Measurements from ENCODE around the gene ATP9A.

The ATP9A gene

GRCh38 chr20:51578145-51578459 lies 190.1 kb downstream of the ATP9A start:
- Histone ChIP-seq H3K79me1 (ENCODE audit: low read depth, low read length) (no peaks in the 10 kb centered on the region), H3K18ac (ENCODE audit: low read length) (no peak overlapping the region), H4K8ac (ENCODE audit: low read depth, low read length) (no peak overlapping the region), H3K27ac (replicated peaks; ENCODE audit: low read length) (no peak overlapping the region), H3K27me3 (ENCODE audit: control insufficient read depth in 3 of 3, insufficient read depth in 3 of 3, low read depth in 1 of 3, low read length in 3 of 3) (no peaks in the 10 kb centered on the region), H2AFZ (ENCODE audit: low read length) (no peak overlapping the region), H2BK5ac (ENCODE audit: low read length) (no peak overlapping the region), H2BK120ac (ENCODE audit: low read depth, low read length) (no peak overlapping the region), H2BK12ac (ENCODE audit: low read length) (no peak overlapping the region), H3K14ac (ENCODE audit: low read length) (no peak overlapping the region), H3K23ac (ENCODE audit: low read depth, low read length, poor library complexity) (no peak overlapping the region), H3K4me3 (ENCODE audit: low read length in 2 of 2) (no peak overlapping the region), H3K4me1 (ENCODE audit: control insufficient read depth in 2 of 2, insufficient read depth in 1 of 2, low read depth in 1 of 2, low read length in 2 of 2) (no peaks in the 10 kb centered on the region), H3K4me2 (ENCODE audit: insufficient read depth, low read length, poor library complexity, severe bottlenecking) (no peak overlapping the region), H4K91ac (ENCODE audit: low read depth, low read length, poor library complexity) (no peak overlapping the region), H3K4ac (ENCODE audit: low read length) (no peak overlapping the region), H3K9me3 (replicated peaks in 1 of 2; ENCODE audit: control insufficient read depth in 2 of 2, insufficient read depth in 1 of 2, low read depth in 1 of 2, low read length in 2 of 2) (peaks cover 0 to 7% of the 10 kb centered on the region in 2 donors), H3K9ac (ENCODE audit: low read depth, low read length, poor library complexity) (no peak overlapping the region), H2AK5ac (ENCODE audit: low read depth, low read length) (no peak overlapping the region), H3K36me3 (replicated peaks in 1 of 2; ENCODE audit: control insufficient read depth in 2 of 2, insufficient read depth in 2 of 2, low read length in 2 of 2) (no peaks in the 10 kb centered on the region), H2BK15ac (ENCODE audit: low read length) (no peak overlapping the region)
- DNase-seq (ENCODE audit: low spot score) = no peak
- WGBS, 2 donors (ENCODE audit: extremely low coverage in 2 of 2, insufficient read length in 2 of 2, insufficient replicate concordance in 1 of 2) = no CpG with 5 or more reads among the region's 2 CpGs

DNA sequence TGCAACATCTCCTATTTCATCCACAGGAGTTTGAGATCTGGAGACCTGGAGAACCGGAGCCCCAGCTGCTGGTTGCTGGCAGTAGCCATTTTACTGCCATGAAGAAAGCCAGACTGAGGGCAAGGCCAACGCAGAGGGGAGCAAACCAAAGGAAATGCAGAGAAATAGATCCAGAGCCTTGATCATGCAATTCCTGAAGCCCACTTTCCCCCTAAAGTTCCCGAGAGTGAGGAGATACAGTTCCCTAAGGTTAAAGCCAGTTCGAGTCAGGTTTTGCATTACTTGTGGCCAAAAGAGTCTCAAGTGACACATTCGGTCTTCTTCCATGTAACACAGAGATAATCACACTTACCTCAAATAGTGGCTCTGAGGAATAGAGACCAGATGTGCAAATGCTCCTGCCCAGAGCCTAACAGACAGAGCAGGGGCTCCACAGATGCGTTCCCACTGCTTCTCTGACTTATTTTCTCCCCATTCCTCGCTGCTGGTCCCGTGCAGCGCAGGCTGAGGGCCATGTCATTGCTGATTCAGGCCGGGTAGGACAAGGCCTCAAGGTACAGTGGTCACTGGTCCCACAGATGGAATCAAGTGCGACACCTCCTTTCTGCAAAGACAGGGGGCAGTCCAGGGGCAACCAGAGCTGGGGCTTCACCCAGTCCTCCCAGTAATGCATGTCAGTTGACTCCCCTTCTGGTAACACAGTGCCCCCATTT lies 190.6 kb downstream of the ATP9A start:
- H2AK5ac ChIP-seq (ENCODE audit: low read depth, low read length) = no peak overlapping the region
- H3K36me3 ChIP-seq (replicated peaks in 1 of 2; ENCODE audit: control insufficient read depth in 2 of 2, insufficient read depth in 2 of 2, low read length in 2 of 2) = no peaks in the 10 kb centered on the region
- H3K4me2 ChIP-seq (ENCODE audit: insufficient read depth, low read length, poor library complexity, severe bottlenecking) = no peak overlapping the region
- no peak for DNase-seq (ENCODE audit: low spot score)
- WGBS, 2 donors (ENCODE audit: extremely low coverage in 2 of 2, insufficient read length in 2 of 2, insufficient replicate concordance in 1 of 2) = no CpG with 5 or more reads among the region's 11 CpGs
- H2BK15ac ChIP-seq (ENCODE audit: low read length) = no peak overlapping the region
- H4K91ac ChIP-seq (ENCODE audit: low read depth, low read length, poor library complexity) = no peak overlapping the region
- H2BK5ac ChIP-seq (ENCODE audit: low read length) = no peak overlapping the region
- H3K27me3 ChIP-seq (ENCODE audit: control insufficient read depth in 3 of 3, insufficient read depth in 3 of 3, low read depth in 1 of 3, low read length in 3 of 3) = no peaks in the 10 kb centered on the region
- H4K8ac ChIP-seq (ENCODE audit: low read depth, low read length) = no peak overlapping the region
- H3K14ac ChIP-seq (ENCODE audit: low read length) = no peak overlapping the region
- no peak overlapping the region for H2AFZ ChIP-seq (ENCODE audit: low read length)
- H2BK12ac ChIP-seq (ENCODE audit: low read length) = no peak overlapping the region
- H3K9ac ChIP-seq (ENCODE audit: low read depth, low read length, poor library complexity) = no peak overlapping the region
- peaks cover 0 to 7% of the 10 kb centered on the region in 2 donors for H3K9me3 ChIP-seq (replicated peaks in 1 of 2; ENCODE audit: control insufficient read depth in 2 of 2, insufficient read depth in 1 of 2, low read depth in 1 of 2, low read length in 2 of 2)
- H3K79me1 ChIP-seq (ENCODE audit: low read depth, low read length) = no peaks in the 10 kb centered on the region
- no peaks in the 10 kb centered on the region for H3K4me1 ChIP-seq (ENCODE audit: control insufficient read depth in 2 of 2, insufficient read depth in 1 of 2, low read depth in 1 of 2, low read length in 2 of 2)
- peak overlapping the region; percentile 11 for H3K18ac ChIP-seq (ENCODE audit: low read length)
- H3K4ac ChIP-seq (ENCODE audit: low read length) = no peak overlapping the region
- no peak overlapping the region for H3K27ac ChIP-seq (replicated peaks; ENCODE audit: low read length)
- peak overlapping the region in 1 of 2 donors; percentile 9 for H3K4me3 ChIP-seq (ENCODE audit: low read length in 2 of 2)
- H3K23ac ChIP-seq (ENCODE audit: low read depth, low read length, poor library complexity) = no peak overlapping the region
- no peak overlapping the region for H2BK120ac ChIP-seq (ENCODE audit: low read depth, low read length)

- DNase-seq (ENCODE audit: low spot score) = no peak
- H3K4me1 ChIP-seq (ENCODE audit: control insufficient read depth in 2 of 2, insufficient read depth in 1 of 2, low read depth in 1 of 2, low read length in 2 of 2) = no peaks in the 10 kb centered on the region
- no peak overlapping the region for H2BK120ac ChIP-seq (ENCODE audit: low read depth, low read length)
- peaks cover 0 to 7% of the 10 kb centered on the region in 2 donors for H3K9me3 ChIP-seq (replicated peaks in 1 of 2; ENCODE audit: control insufficient read depth in 2 of 2, insufficient read depth in 1 of 2, low read depth in 1 of 2, low read length in 2 of 2)
- H3K27ac ChIP-seq (replicated peaks; ENCODE audit: low read length) = no peak overlapping the region
- no peaks in the 10 kb centered on the region for H3K36me3 ChIP-seq (replicated peaks in 1 of 2; ENCODE audit: control insufficient read depth in 2 of 2, insufficient read depth in 2 of 2, low read length in 2 of 2)
- no peak overlapping the region for H4K8ac ChIP-seq (ENCODE audit: low read depth, low read length)
- no peak overlapping the region for H2BK12ac ChIP-seq (ENCODE audit: low read length)
- H3K9ac ChIP-seq (ENCODE audit: low read depth, low read length, poor library complexity) = no peak overlapping the region
- no peak overlapping the region for H3K4ac ChIP-seq (ENCODE audit: low read length)
- H2BK15ac ChIP-seq (ENCODE audit: low read length) = no peak overlapping the region
- no peak overlapping the region for H3K14ac ChIP-seq (ENCODE audit: low read length)
- no peak overlapping the region for H2BK5ac ChIP-seq (ENCODE audit: low read length)
- no peaks in the 10 kb centered on the region for H3K79me1 ChIP-seq (ENCODE audit: low read depth, low read length)
- no peak overlapping the region for H4K91ac ChIP-seq (ENCODE audit: low read depth, low read length, poor library complexity)
- no peaks in the 10 kb centered on the region for H3K27me3 ChIP-seq (ENCODE audit: control insufficient read depth in 3 of 3, insufficient read depth in 3 of 3, low read depth in 1 of 3, low read length in 3 of 3)
- no peak overlapping the region for H3K4me2 ChIP-seq (ENCODE audit: insufficient read depth, low read length, poor library complexity, severe bottlenecking)
- no peak overlapping the region for H3K23ac ChIP-seq (ENCODE audit: low read depth, low read length, poor library complexity)
- H2AFZ ChIP-seq (ENCODE audit: low read length) = no peak overlapping the region
- WGBS, 2 donors (ENCODE audit: extremely low coverage in 2 of 2, insufficient read length in 2 of 2, insufficient replicate concordance in 1 of 2) = no CpG with 5 or more reads among the region's 3 CpGs
- H3K18ac ChIP-seq (ENCODE audit: low read length) = no peak overlapping the region
- no peak overlapping the region for H2AK5ac ChIP-seq (ENCODE audit: low read depth, low read length)
- H3K4me3 ChIP-seq (ENCODE audit: low read length in 2 of 2) = no peak overlapping the region
These were observed 192.7 kb downstream of the ATP9A start for GRCh38 chr20:51575486-51575885.

DNA sequence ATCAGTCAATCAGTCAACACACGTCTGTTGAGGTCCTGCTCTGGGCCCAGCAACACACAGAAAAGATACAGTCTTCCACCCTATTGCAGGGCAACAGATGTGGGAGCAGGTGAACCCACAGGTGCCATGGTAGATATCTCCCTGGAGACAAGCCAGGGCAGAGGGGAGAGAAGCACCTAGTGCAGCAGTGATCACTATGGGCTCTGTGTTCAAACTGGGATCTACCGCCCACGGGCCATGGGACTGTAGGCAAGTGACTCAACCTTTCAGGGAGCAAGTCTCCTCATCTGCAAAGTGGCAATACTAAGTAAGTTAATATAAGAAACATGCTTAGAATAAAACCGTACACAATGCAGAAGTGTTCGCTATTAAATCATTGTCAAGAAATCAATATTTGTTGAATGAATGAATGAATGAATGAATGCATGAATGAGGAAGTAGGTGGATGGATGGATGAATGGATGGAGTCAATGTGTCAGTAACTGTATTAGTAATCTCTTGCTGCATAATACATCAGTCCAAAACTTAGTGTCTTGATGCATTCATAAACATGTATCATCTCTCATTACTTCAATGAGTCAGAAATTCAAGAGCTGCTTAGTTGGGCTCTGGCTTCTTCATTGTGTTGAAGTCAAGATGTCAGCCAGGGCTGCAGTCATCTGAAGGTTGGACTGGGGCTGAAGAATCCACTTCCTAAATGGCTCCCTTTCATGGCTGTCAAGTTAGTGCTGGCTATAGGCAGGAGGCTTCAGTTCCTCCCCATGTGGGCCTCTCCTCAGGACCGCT lies 193.7 kb downstream of the ATP9A start:
- Histone ChIP-seq H4K8ac (ENCODE audit: low read depth, low read length) (no peak overlapping the region), H3K18ac (ENCODE audit: low read length) (no peak overlapping the region), H3K4me1 (ENCODE audit: control insufficient read depth in 2 of 2, insufficient read depth in 1 of 2, low read depth in 1 of 2, low read length in 2 of 2) (no peaks in the 10 kb centered on the region), H3K27me3 (ENCODE audit: control insufficient read depth in 3 of 3, insufficient read depth in 3 of 3, low read depth in 1 of 3, low read length in 3 of 3) (peaks cover 0 to 3% (median 0%) of the 10 kb centered on the region in 3 experiments), H3K36me3 (replicated peaks in 1 of 2; ENCODE audit: control insufficient read depth in 2 of 2, insufficient read depth in 2 of 2, low read length in 2 of 2) (no peaks in the 10 kb centered on the region), H2AFZ (ENCODE audit: low read length) (no peak overlapping the region), H3K23ac (ENCODE audit: low read depth, low read length, poor library complexity) (no peak overlapping the region), H3K9ac (ENCODE audit: low read depth, low read length, poor library complexity) (no peak overlapping the region), H2BK15ac (ENCODE audit: low read length) (no peak overlapping the region), H3K4me3 (ENCODE audit: low read length in 2 of 2) (no peak overlapping the region), H2BK5ac (ENCODE audit: low read length) (no peak overlapping the region), H3K27ac (replicated peaks; ENCODE audit: low read length) (no peak overlapping the region), H2BK12ac (ENCODE audit: low read length) (no peak overlapping the region), H3K9me3 (replicated peaks in 1 of 2; ENCODE audit: control insufficient read depth in 2 of 2, insufficient read depth in 1 of 2, low read depth in 1 of 2, low read length in 2 of 2) (peaks cover 0 to 7% of the 10 kb centered on the region in 2 donors), H3K4me2 (ENCODE audit: insufficient read depth, low read length, poor library complexity, severe bottlenecking) (no peak overlapping the region), H3K4ac (ENCODE audit: low read length) (no peak overlapping the region), H4K91ac (ENCODE audit: low read depth, low read length, poor library complexity) (no peak overlapping the region), H3K79me1 (ENCODE audit: low read depth, low read length) (no peaks in the 10 kb centered on the region), H3K14ac (ENCODE audit: low read length) (no peak overlapping the region), H2BK120ac (ENCODE audit: low read depth, low read length) (no peak overlapping the region), H2AK5ac (ENCODE audit: low read depth, low read length) (no peak overlapping the region)
- no CpG with 5 or more reads among the region's 6 CpGs for WGBS, 2 donors (ENCODE audit: extremely low coverage in 2 of 2, insufficient read length in 2 of 2, insufficient replicate concordance in 1 of 2)
- DNase-seq (ENCODE audit: low spot score) = no peak
